Measurements from ENCODE around the gene SYT12.

DNA sequence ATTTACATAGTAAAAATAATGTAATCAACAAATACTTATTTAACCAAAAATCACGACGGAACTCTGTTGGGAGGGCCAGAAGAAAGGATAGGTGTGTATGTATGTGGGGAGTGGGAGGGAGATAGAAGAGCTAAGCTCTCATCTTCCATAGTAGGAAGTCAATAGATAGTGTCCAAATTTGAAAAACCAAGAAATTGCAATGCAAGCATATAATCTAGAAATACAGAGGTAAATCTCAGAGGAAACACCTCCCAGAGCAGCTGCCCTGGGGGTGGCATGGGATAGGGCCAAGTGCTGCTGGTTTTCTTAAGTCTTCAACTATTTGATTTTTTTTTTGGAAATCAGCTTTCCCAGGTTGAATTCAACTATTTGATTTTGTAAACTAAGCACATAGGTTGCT, 30.9 kb upstream of the SYT12 start:
- no peak for TF ChIP-seq POLR2AphosphoS5 (IDR thresholded peaks at IDR 0.05)
- TF ChIP-seq, protein P1, sequence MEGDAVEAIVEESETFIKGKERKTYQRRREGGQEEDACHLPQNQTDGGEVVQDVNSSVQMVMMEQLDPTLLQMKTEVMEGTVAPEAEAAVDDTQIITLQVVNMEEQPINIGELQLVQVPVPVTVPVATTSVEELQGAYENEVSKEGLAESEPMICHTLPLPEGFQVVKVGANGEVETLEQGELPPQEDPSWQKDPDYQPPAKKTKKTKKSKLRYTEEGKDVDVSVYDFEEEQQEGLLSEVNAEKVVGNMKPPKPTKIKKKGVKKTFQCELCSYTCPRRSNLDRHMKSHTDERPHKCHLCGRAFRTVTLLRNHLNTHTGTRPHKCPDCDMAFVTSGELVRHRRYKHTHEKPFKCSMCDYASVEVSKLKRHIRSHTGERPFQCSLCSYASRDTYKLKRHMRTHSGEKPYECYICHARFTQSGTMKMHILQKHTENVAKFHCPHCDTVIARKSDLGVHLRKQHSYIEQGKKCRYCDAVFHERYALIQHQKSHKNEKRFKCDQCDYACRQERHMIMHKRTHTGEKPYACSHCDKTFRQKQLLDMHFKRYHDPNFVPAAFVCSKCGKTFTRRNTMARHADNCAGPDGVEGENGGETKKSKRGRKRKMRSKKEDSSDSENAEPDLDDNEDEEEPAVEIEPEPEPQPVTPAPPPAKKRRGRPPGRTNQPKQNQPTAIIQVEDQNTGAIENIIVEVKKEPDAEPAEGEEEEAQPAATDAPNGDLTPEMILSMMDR (IDR thresholded peaks at IDR 0.05; ENCODE audit: poor library complexity, severe bottlenecking) = no peak
- TF ChIP-seq, protein P2, sequence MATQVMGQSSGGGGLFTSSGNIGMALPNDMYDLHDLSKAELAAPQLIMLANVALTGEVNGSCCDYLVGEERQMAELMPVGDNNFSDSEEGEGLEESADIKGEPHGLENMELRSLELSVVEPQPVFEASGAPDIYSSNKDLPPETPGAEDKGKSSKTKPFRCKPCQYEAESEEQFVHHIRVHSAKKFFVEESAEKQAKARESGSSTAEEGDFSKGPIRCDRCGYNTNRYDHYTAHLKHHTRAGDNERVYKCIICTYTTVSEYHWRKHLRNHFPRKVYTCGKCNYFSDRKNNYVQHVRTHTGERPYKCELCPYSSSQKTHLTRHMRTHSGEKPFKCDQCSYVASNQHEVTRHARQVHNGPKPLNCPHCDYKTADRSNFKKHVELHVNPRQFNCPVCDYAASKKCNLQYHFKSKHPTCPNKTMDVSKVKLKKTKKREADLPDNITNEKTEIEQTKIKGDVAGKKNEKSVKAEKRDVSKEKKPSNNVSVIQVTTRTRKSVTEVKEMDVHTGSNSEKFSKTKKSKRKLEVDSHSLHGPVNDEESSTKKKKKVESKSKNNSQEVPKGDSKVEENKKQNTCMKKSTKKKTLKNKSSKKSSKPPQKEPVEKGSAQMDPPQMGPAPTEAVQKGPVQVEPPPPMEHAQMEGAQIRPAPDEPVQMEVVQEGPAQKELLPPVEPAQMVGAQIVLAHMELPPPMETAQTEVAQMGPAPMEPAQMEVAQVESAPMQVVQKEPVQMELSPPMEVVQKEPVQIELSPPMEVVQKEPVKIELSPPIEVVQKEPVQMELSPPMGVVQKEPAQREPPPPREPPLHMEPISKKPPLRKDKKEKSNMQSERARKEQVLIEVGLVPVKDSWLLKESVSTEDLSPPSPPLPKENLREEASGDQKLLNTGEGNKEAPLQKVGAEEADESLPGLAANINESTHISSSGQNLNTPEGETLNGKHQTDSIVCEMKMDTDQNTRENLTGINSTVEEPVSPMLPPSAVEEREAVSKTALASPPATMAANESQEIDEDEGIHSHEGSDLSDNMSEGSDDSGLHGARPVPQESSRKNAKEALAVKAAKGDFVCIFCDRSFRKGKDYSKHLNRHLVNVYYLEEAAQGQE (IDR thresholded peaks at IDR 0.05; ENCODE audit: borderline replicate concordance) = no peak

Measured in neural cell (in vitro differentiated cells).